Upper lobe of right lung (tissue), 1 donor: ENCODE results near the gene ID2. TPM values are rescaled to one million over a fixed set of nuclear protein-coding genes. Genes with fewer than 3 reads are reported as not detected.

Source experiments
- ATAC-seq: fragments of 200-7000 bp; cut with Tn5 transposase; one replicate; pipeline ENCODE4 v1.9.1; 2020; ENCODE audit warnings: mild to moderate bottlenecking, moderate library complexity
- DNase-seq: peaks from one replicate; pipeline ENCODE4 v3.0.0-alpha.2; 2020
- H3K27ac ChIP-seq: fragments of 200-600 bp; one replicate; pipeline ENCODE4 v1.8.0; 2022
- H3K27me3 ChIP-seq: fragments of 200-600 bp; one replicate; pipeline ENCODE4 v1.8.0; 2022; ENCODE audit warnings: mild to moderate bottlenecking
- H3K36me3 ChIP-seq: fragments of 200-600 bp; one replicate; pipeline ENCODE4 v1.8.0; 2022
- H3K4me1 ChIP-seq: fragments of 200-600 bp; one replicate; pipeline ENCODE4 v1.8.0; 2022
- H3K4me3 ChIP-seq: fragments of 200-600 bp; one replicate; pipeline ENCODE4 v1.8.0; 2022; ENCODE audit warnings: mild to moderate bottlenecking
- H3K9me3 ChIP-seq: fragments of 200-600 bp; one replicate; pipeline ENCODE4 v1.8.0; 2022
- CTCF ChIP-seq: fragments of 200-600 bp; IDR thresholded peaks from one replicate; pipeline ENCODE4 v1.8.0; 2022; ENCODE audit warnings: antibody characterized with exemption
- intact Hi-C: fragments of 100-400 bp; cut with DNase I; formaldehyde crosslinking; loops from one replicate; pipeline ENCODE4 v1.11.0; 2022
- total RNA-seq: library from RNA; stranded (reverse); fragmentation: NEBNext Ultra II Directional; extraction: Animal tissue kit (Norgen Biotek cat#: 25700); gene quantifications from one replicate; pipeline ENCODE4 v1.2.1, GENCODE V29; 2021
- donor health status: DM: no; HTN: yes; CAD: no; lungs with severe emphysema.

Gene ID2
- total RNA-seq, 1 donor from 2014 or later, result 99.5 TPM

- TF ChIP-seq CTCF, result no peak
- ATAC-seq (no peak), DNase-seq (peak; percentile 10)
- Histone ChIP-seq H3K4me1 (no peaks in the 10 kb centered on the region), H3K27ac (no peak overlapping the region), H3K27me3 (no peaks in the 10 kb centered on the region), H3K9me3 (no peaks in the 10 kb centered on the region), H3K4me3 (no peak overlapping the region), H3K36me3 (no peaks in the 10 kb centered on the region)
- intact Hi-C loops, result no loop called here
Observed at GRCh38 chr2:8666581-8666980, 15.3 kb upstream of the ID2 start.

- intact Hi-C loops, result no loop called here
- Histone ChIP-seq H3K27me3 (no peaks in the 10 kb centered on the region), H3K27ac (no peak overlapping the region), H3K36me3 (no peaks in the 10 kb centered on the region), H3K4me3 (no peak overlapping the region), H3K4me1 (no peaks in the 10 kb centered on the region), H3K9me3 (no peaks in the 10 kb centered on the region)
- no peak for TF ChIP-seq CTCF
- ATAC-seq (no peak), DNase-seq (no peak)
Observed at GRCh38 chr2:8667896-8668512, 13.9 kb upstream of the ID2 start.

GRCh38 chr2:8669157-8669817 lies 12.6 kb upstream of the ID2 start:
- ATAC-seq (no peak), DNase-seq (peak; percentile 18)
- Histone ChIP-seq H3K4me3 (no peak overlapping the region), H3K9me3 (peaks cover under 1% of the 10 kb centered on the region), H3K4me1 (no peaks in the 10 kb centered on the region), H3K36me3 (no peaks in the 10 kb centered on the region), H3K27me3 (no peaks in the 10 kb centered on the region), H3K27ac (no peak overlapping the region)
- TF ChIP-seq CTCF, result no peak
- intact Hi-C loops, result no loop called here

- no peak for TF ChIP-seq CTCF
- no peak overlapping the region for H3K4me3 ChIP-seq
- H3K36me3 ChIP-seq, result no peaks in the 10 kb centered on the region
- DNase-seq (peak; percentile 19), ATAC-seq (no peak)
- intact Hi-C loops, result no loop called here
- no peaks in the 10 kb centered on the region for H3K4me1 ChIP-seq
- no peak overlapping the region for H3K27ac ChIP-seq
- peaks cover 3% of the 10 kb centered on the region for H3K9me3 ChIP-seq
- H3K27me3 ChIP-seq, result no peaks in the 10 kb centered on the region
Observed at GRCh38 chr2:8670580-8670979, 11.3 kb upstream of the ID2 start.

- Histone ChIP-seq H3K4me3 (no peak overlapping the region), H3K9me3 (peaks cover 3% of the 10 kb centered on the region), H3K4me1 (peaks cover 2% of the 10 kb centered on the region), H3K36me3 (no peaks in the 10 kb centered on the region), H3K27me3 (no peaks in the 10 kb centered on the region), H3K27ac (no peak overlapping the region)
- DNase-seq (peak; percentile 48), ATAC-seq (no peak)
- no peak for TF ChIP-seq CTCF
- intact Hi-C loops, result no loop called here
Observed at GRCh38 chr2:8671176-8671575, 10.7 kb upstream of the ID2 start.
